GM18519 (cell line): Measurements from ENCODE around the gene AP4S1.
"Not testable (repeated sequence)": the region's sequence is repeated elsewhere in the genome, so short reads cannot be mapped to it uniquely, and the experiment has no call there.

Source experiments
- ATAC-seq: cut with Tn5 transposase; IDR thresholded peaks from one replicate; pipeline ENCODE4 v1.9.1; 2021; ENCODE audit warnings: mild to moderate bottlenecking, moderate library complexity; ENCODE audit not compliant: unreplicated experiment, low FRiP score

AP4S1 gene

GRCh38 chr14:31038521-31039166, 13.2 kb downstream of the AP4S1 start:
- no peak for ATAC-seq

GRCh38 chr14:31042300-31042699, 16.9 kb downstream of the AP4S1 start:
- ATAC-seq = no peak

GRCh38 chr14:31042893-31043292, 17.4 kb downstream of the AP4S1 start:
- not testable (repeated sequence) for ATAC-seq

GRCh38 chr14:31043379-31043778, 17.9 kb downstream of the AP4S1 start:
- ATAC-seq = no peak

GRCh38 chr14:31045501-31046080, 20.1 kb downstream of the AP4S1 start:
- no peak for ATAC-seq

GRCh38 chr14:31047503-31047902, 22.1 kb downstream of the AP4S1 start:
- ATAC-seq = no peak

- no peak for ATAC-seq
These were observed 25.6 kb downstream of the AP4S1 start for GRCh38 chr14:31051023-31051422.

GRCh38 chr14:31051511-31051910, 26.1 kb downstream of the AP4S1 start:
- no peak for ATAC-seq

GRCh38 chr14:31052905-31053586, 27.6 kb downstream of the AP4S1 start:
- ATAC-seq = not testable (repeated sequence)

GRCh38 chr14:31057035-31057434, 31.6 kb downstream of the AP4S1 start:
- ATAC-seq = no peak

GRCh38 chr14:31057701-31058364, 32.4 kb downstream of the AP4S1 start:
- ATAC-seq = no peak

GRCh38 chr14:31059152-31059924, 33.9 kb downstream of the AP4S1 start:
- ATAC-seq = no peak

GRCh38 chr14:31060253-31060875, 34.9 kb downstream of the AP4S1 start:
- no peak for ATAC-seq

GRCh38 chr14:31062908-31063307, 37.5 kb downstream of the AP4S1 start:
- ATAC-seq = not testable (repeated sequence)

GRCh38 chr14:31068235-31068634, 42.8 kb downstream of the AP4S1 start:
- no peak for ATAC-seq

- no peak for ATAC-seq
These were observed 43.9 kb downstream of the AP4S1 start for GRCh38 chr14:31069343-31069742.

- no peak for ATAC-seq
These were observed 45.0 kb downstream of the AP4S1 start for GRCh38 chr14:31070431-31070830.

- ATAC-seq = no peak
These were observed 45.7 kb downstream of the AP4S1 start for GRCh38 chr14:31071151-31071550.

GRCh38 chr14:31075144-31075543, 49.7 kb downstream of the AP4S1 start:
- ATAC-seq = no peak

GRCh38 chr14:31078766-31079165, 53.3 kb downstream of the AP4S1 start:
- ATAC-seq = no peak
